GM19328 (cell line): Measurements from ENCODE around the gene LYRM2.
"Not testable (repeated sequence)": the region's sequence is repeated elsewhere in the genome, so short reads cannot be mapped to it uniquely, and the experiment has no call there.

Experiments used
- ATAC-seq: cut with Tn5 transposase; IDR thresholded peaks from one replicate; pipeline ENCODE4 v1.9.1; 2021; ENCODE audit warnings: mild to moderate bottlenecking, moderate library complexity; ENCODE audit not compliant: unreplicated experiment

Gene LYRM2

DNA sequence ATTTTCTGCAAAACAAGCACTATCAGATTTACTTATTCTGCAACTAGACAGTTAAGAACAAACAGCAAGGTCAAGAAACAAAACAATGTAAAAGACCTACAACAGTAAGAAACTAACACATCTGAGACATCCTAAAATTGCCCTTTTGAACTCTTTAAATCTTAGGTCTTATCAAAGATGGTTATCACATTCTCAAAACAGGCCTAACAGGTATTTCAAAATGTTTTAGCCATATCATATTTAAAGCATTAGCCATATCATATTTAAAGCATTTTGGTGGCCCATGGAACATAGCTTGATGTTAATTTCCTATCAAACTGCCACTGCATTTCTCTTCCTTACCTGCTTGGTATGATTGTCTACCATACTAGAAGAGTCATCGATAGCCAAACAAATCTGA lies 11.1 kb upstream of the LYRM2 start:
- ATAC-seq, result no peak

DNA sequence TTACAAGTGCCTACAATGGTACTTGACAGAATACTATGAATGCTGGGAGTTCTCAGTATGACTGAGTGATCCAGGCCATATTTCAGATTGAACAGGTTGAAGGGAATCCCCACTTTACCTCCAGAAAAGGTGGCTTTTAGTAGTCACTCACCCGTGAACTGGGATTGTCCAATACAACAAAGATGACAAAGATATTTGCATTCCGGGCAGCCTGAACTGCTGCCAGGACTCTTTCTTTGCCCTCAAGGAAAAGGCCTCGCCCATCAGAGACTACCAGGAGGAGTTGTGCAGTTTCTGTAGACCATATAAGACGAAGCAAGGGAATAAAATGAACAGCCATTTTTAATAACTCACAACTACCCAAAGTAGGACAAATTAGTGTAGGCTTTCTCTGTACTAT lies 6.3 kb upstream of the LYRM2 start:
- ATAC-seq, result no peak

DNA sequence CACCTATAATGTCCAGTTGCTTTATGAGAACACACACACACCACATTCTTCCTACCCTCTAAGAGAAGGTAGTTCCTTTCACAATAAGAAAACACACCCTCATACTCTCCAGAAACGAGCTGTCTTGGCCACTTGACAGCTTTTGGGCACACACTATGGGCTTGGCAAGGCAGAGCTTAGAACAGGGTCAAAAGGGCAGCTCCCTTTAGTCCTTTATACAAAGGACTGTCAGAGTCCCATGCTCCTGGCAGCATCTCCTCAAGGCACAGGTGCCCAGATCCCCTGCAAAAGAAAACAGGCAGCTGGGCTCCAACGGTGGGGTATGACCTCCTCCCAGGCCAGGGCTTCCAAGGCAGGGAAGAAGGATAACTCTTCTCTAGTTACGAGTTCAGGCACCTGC lies 4.9 kb upstream of the LYRM2 start:
- no peak for ATAC-seq

DNA sequence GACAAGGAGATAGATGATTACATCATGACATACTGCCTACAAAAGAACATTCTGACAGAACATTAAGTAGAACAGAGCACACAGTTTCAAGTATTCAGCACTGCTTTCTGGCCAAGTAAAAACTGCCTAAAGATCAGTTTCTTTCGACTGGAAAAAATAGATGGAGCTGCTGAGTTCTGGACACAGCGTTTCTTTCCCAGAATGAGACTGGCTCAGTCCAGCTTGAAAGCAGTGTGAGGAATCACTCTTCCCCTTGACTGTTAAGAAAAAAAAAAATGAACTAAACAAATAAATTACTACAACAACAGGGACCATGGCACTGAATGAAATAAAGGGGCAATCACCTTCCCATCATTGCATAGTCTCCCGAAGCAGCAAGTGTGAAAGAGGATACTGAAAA lies 4.4 kb upstream of the LYRM2 start:
- ATAC-seq, result no peak

DNA sequence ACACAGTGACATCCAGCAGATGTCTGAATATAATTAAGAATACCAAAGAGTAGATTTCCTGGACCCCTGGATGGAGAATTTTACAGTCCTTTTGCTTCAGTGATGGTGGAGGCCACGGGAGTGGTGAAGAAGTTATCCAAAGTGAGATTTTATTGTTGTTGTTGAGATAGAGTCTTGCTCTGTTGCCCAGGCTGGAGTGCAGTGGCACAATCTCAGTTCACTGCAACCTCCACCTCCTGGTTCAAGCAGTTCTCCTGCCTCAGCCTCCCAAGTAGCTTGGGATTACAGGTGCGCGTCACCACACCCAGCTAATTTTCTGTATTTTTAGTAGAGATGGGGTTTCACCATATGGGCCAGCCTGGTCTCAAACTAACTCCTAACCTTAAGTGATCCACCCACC lies 3.0 kb upstream of the LYRM2 start:
- ATAC-seq, result not testable (repeated sequence)

DNA sequence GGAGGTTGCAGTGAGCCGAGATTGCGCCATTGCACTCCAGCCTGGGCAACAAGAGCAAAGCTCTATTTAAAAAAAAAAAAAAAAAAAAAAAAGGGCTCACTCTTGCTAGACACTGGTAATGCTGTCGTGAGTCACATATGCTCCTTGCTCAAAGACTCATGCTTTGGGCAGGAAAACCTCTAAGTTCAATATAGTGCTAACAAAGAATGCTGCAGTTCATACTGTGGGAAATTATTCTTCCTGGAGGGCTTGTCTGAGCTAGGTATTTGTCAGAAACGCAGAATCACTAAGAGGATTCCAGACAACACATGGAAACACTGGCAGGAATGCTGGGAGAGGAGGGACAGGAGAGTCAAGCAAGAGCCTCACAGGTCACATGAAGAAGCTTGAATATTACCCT lies 2.3 kb upstream of the LYRM2 start:
- ATAC-seq, result no peak

DNA sequence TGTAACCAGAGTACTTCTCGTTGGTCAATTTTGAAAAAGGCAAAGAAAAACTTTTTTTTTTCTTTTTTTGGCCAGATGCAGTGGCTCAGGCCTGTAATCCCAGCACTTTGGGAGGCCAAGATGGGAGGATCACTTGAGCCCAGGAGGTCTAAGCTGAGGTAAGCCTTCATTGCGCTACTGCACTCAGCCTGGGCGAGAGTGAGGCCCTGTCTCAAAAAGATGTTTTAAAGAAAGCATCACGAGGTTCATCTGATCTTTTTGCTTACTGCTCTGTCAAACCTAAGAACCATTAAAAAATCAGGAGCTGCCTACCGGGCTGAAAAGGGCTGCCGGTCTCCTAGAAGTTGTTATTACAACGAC lies 607 bp downstream of the LYRM2 start:
- no peak for ATAC-seq

DNA sequence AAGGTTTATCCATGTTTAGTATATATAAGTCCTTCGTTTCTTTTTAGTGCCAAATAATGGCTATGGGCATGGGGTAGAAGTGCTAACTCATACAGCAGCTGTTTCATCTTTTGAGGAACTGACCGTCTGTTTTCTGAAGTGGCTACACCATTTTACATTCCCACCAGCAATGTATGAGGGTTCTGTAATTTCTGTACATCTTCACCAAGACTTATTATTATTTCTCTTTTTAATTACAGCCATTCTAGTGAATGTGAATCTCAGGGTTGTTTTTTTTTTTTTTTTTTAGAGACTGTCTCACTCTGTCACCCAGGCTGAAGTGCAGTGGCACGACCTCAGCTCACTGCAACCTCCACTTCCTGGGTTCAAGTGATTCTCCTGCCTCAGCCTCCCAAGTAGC lies 2.1 kb downstream of the LYRM2 start:
- ATAC-seq, result not testable (repeated sequence)

DNA sequence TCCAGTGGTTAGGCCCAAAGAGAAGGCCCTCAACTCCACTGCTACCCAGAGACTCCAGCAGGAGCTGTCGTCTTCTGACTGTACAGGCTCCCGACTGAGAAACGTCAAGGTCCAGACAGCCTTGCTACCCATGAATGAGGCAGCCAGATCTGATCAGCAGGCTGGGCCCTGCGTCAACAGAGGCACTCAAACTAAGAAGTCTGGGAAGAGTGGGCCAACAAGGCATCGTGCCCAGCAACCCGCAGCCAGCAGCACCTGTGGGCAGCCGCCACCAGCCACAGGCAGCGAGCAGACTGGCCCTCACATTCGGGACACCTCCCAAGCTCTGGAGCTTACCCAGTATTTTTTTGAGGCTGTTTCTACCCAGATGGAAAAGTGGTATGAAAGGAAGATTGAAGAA lies 8.1 kb downstream of the LYRM2 start:
- ATAC-seq, result no peak

DNA sequence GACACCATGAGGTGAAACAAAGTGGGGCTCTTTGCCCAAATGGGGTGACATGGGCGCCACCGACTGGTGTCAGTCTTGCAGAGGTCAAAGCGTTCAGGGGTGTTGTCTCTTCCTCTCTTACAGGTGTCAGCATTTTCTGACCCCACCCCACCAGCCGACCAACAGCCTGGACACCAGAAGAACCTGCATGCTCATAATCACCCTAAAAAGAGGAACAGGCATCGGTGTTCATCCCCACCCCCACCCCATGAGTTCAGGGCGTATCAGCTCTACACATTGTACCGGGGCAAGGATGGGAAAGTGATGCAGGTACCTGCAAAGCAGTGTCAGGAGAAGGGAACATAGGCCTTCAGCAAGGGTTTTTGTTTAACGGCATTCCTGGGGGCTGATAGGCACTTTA lies 14.8 kb downstream of the LYRM2 start:
- no peak for ATAC-seq

DNA sequence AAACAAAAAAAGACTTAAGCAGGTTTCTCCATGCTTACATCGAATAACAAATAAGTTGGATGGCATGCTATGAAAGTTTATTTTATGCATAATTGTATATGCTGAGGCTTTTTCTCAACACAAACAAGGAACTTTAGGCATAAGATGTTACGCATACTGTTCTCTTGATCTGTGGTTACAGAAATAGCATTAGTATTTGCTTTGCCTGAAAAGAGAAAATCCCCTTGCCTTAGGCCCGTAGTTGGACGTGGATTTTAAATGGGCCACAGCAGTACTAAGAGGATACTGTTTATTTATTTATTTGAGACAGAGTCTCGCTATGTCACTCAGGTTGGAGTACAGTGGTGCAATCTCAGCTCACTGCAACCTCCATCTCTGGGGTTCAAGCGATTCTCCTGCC lies 19.0 kb downstream of the LYRM2 start:
- ATAC-seq, result no peak

DNA sequence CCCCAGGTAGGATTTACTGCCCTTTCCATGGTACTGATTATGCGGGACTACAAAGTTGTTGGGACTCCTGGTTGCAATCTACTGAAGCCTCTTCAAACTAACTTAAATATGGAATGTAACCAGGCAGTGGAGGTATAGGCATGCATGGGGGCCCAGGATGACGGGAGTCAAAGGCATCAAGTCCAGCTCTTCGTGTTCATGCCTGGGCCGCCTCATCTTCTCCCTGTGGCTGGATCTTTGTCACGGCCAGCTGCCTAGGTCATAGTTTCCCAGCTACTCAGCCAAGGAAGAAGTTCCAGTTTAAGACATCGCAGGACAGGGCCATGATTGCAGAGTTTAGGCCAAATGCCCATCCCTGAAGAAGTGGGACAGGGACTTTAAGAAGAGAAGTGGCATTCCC lies 20.5 kb downstream of the LYRM2 start:
- no peak for ATAC-seq

DNA sequence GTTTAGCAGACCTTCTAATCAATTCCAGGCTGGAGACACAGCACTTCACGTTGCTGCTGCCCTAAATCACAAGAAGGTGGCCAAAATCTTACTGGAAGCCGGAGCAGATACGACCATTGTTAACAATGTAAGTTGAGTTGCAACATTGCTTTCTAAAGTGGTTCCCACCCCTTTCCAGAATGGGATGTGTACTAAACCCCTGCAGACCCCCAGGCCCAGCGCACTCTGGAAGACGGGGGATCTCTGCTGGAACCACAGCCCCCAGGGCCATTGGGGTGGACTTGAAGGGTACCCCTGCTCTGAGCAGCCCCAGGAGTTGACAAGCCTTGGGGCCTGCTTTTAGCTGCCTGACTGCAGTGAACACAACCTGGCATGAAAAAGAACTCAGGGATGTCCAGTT lies 22.0 kb downstream of the LYRM2 start:
- ATAC-seq, result no peak

DNA sequence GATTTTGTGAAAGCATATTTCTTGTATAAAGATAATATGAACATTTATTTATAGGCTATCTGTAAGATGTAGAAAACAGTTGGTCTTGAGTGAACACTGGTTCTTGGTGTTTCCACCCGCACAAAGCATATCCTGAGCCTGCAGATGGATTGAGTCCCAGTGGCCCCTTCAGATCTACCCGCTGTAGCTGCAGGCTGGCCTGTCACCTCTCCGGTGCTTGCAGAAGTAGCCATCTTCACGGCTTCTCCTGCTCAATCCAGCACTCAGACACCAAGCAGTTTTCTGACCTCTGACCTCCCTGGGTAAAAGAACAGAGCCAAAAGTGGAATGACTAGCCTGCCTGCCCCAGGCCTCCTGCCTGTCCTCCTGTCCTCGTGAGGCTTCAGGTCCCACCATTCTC lies 22.7 kb downstream of the LYRM2 start:
- ATAC-seq, result no peak

DNA sequence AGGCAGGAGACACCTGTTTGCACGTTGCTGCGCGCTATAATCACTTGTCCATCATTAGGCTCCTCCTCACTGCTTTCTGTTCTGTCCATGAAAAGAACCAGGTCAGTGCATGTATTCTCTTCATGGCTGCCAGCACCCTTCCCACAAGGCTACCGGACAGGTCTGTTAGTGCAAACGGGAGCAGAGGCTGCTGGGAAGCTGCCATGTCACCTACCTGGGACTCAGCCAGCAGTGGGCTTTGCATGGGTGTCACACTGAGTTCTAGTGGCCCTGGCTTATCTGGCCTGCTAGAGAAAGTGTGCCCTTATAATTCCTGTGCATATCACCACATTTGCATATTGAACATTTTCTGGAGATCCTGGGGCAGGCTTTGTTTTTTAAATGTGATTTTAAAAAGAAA lies 24.8 kb downstream of the LYRM2 start:
- ATAC-seq, result no peak

DNA sequence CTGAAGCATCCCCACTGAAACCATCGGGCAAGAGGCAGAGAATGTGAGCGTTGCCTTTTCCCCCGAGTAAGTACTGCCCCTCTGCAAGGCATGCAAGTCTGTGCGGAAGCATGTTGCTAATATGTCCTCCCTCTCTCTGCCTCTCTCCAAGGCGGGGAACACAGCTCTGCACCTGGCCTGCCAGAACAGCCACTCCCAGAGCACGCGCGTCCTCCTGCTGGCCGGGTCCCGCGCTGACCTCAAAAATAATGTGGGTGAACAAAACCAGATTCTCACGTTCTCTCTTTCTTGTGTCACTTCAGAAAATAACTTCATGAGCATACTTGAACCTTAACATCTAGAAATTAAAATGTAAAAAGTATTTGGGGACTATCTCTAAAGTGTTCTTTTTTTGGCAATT lies 26.4 kb downstream of the LYRM2 start:
- no peak for ATAC-seq

DNA sequence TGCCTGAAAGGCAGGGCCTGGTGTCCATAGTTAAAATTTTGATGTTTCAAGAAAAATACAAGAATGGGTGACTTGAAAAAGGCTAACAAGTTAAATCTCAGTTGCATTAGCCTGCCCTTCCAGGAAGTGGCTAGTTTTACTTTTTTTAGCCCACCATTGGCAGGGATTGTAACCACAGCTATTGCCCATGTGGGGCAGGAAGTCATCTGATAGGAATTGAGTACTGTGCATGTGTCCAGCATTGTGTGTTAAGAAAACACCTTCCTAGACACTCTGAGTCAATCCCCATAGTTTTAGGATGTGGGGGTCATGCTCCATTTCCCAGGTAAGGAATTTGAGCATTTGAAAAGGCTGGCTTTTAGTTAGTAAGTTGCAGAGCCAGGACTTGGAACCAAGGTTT lies 26.9 kb downstream of the LYRM2 start:
- no peak for ATAC-seq

DNA sequence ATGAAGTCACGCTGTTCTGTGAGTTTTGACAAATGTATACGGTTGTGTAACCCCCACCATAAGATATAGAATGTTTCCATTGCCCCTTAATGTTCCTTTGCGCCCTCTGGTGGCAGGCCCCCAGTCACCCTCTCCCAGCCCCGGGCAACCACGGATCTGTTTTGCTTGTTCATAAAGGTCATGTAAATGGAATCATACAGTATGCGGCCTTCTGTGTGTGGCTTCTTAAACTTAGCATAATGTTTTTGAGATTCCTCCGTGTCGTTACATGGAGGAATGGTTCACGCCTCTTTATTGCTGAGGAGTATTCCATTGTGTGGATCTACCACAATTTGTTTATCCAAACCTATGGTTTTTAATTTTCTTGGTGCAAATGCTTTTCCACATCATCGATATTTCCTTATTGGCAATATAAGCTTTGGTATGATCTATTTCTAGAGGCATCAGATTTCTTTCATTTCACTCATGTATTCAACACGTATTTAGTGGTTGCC lies 28.4 kb downstream of the LYRM2 start:
- peak; percentile 64 for ATAC-seq

DNA sequence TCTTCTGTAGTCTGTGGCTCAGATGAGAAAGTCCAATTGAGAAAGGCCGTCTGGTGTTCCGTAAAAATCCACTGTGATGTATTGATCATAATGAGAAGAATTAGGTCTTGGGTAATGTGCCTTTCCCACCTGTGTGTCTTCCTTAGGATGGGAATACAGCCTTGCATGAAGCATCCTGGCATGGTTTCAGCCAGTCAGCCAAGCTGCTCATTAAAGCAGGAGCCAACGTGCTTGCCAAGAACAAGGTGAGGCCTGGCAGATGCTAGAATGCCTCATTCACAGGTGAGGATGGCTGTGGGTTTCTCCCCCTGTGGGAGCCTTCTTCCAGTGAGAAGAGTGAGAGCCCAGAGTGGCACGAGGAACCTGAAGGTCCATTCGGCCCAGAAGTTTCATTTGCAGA lies 32.7 kb downstream of the LYRM2 start:
- ATAC-seq, result no peak

DNA sequence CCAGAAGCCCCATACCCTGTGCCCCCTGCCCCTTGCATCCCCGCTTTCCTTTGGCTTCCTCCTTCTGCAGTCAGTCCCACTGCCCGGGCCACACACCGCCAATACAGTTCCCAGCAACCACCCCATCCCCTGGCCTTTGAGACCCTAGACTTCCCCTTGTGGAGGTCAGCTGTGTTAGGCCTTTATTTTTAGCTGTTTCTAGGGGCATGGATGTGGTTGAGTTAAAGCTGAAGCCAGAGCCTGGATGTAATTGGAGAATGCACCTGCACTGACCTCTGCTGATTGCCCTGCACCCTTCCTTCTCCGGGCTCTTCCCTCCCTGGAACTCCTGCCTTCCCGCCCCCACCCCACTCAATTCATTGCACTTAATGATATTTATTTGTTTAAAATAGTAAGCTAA lies 33.9 kb downstream of the LYRM2 start:
- no peak for ATAC-seq

DNA sequence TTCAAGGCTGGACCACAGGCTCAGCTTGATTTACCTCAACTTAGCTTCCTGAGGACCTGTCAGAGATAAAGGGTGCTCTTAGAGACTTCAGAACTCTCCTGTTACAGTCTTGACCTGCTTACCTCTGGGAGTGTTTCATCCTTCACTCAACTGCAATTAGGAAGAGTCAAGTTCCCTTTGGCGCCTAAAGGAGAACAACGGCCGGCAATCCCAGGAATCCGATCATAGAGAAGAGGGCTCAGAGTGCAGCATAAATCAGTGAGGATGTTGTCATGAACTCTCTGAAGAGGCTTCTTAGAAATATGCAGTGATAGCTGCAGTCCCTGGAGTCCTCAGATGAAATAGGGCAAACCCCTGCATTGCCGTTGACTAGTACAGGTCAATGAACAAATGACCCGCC lies 36.4 kb downstream of the LYRM2 start:
- no peak for ATAC-seq

DNA sequence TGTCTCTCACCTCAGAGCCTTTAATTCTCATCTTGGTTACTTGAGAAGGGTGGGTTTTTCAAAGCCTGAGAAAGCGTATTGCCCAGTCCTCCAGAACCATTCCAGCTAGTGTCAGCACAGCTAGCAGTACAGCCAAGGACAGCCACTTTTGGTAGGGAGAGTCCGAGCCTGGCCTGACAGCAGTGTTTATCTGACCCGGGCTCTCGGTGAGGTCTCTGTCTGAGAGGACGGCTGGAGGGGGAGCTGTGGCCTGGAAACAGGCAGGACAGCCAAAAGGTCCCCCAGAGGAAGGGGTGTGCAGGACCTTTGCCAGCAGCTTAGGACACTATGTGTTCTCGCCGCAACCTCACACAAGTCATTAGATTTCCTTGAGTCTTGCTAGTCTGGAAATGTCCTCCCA lies 38.8 kb downstream of the LYRM2 start:
- no peak for ATAC-seq

DNA sequence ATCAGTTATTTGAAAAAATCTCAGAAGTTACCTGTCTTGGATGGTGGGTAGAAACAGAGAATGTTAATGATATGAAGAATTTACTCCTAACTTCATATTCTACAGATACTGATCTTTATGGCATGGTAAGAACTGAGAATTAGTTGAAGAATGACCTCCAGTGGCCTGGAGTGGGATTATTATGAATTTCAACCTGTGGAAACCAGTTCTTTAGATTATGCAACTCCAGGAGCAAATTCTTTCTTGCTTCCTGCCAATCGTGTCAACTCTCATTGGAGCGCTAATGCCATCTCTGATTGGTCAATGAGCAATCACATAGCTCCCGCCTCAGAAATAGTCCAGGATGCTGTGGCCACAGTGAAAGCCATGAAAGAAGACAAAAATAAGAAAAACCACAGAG lies 40.6 kb downstream of the LYRM2 start:
- no peak for ATAC-seq

DNA sequence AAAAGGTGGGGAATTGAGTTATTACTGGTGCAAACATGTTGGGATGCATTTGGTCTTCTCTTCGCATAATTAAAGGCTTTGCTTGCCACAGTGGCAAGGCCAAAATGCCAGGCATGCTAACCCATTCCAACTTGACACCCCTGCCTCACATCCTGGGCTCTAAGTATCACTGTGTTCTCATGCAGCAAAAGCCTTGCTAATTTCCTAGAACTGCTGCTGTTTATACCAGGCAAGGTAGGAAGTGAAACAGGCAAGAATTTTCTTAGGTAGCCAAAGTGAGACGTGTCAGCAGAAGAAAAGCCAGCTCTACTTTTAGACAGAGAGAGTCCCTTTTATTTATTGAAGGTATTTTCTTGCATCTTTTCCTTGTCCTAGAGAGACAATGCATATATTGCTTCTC lies 41.2 kb downstream of the LYRM2 start:
- no peak for ATAC-seq
